H9 (cell line): Measurements from ENCODE around the gene SULT2A1. TPM values are rescaled to one million over a fixed set of nuclear protein-coding genes. Genes with fewer than 3 reads are reported as not detected.

Experiments
- DNase-seq: peaks from one replicate; pipeline ENCODE4 v3.0.0-alpha.2; 2017
- H2AFZ ChIP-seq: one replicate; pipeline ENCODE4 v1.6.1; 2013; ENCODE audit warnings: mild to moderate bottlenecking, low read length, control low read depth, moderate library complexity
- H2AK5ac ChIP-seq: 2 replicates; pipeline ENCODE4 v1.6.1; 2013; ENCODE audit warnings: low read length, control low read depth, mixed read lengths; ENCODE audit not compliant: insufficient read length
- H2BK120ac ChIP-seq: one replicate; pipeline ENCODE4 v1.6.1; 2013; ENCODE audit warnings: low read depth, mild to moderate bottlenecking, low read length, control low read depth, inconsistent platforms; ENCODE audit not compliant: poor library complexity, severe bottlenecking
- H2BK12ac ChIP-seq: 2 replicates; pipeline ENCODE4 v1.6.1; 2013; ENCODE audit warnings: low read length, control low read depth, mixed read lengths, low read depth; ENCODE audit not compliant: insufficient read length
- H2BK15ac ChIP-seq: 2 replicates; pipeline ENCODE4 v1.6.1; 2013; ENCODE audit warnings: low read depth, low read length, control low read depth
- H2BK20ac ChIP-seq: one replicate; pipeline ENCODE4 v1.6.1; 2013; ENCODE audit warnings: low read depth, mild to moderate bottlenecking, low read length, control low read depth, inconsistent platforms; ENCODE audit not compliant: poor library complexity, severe bottlenecking
- H2BK5ac ChIP-seq: 2 replicates; pipeline ENCODE4 v1.6.1; 2013; ENCODE audit warnings: low read length, control low read depth, mixed read lengths; ENCODE audit not compliant: insufficient read length
- H3K14ac ChIP-seq: 2 replicates; pipeline ENCODE4 v1.6.1; 2013; ENCODE audit warnings: low read length, control low read depth; ENCODE audit not compliant: insufficient read depth
- H3K18ac ChIP-seq: 2 replicates; pipeline ENCODE4 v1.6.1; 2013; ENCODE audit warnings: low read depth, mild to moderate bottlenecking, mixed read lengths, low read length, control low read depth; ENCODE audit not compliant: insufficient read length
- H3K23ac ChIP-seq: 2 replicates; pipeline ENCODE4 v1.6.1; 2013; ENCODE audit warnings: low read length, control low read depth, mixed read lengths, low read depth; ENCODE audit not compliant: insufficient read length
- H3K23me2 ChIP-seq: 2 replicates; pipeline ENCODE4 v1.6.1; 2013; ENCODE audit warnings: low read depth, mild to moderate bottlenecking, mixed read lengths, low read length, control low read depth; ENCODE audit not compliant: insufficient read length, poor library complexity, severe bottlenecking
- H3K27ac ChIP-seq: 2 replicates; pipeline ENCODE4 v1.5.1; 2013; ENCODE audit warnings: low read length, control low read depth, mixed read lengths, low read depth; ENCODE audit not compliant: insufficient read length
- H3K27me3 ChIP-seq: 2 replicates; pipeline ENCODE4 v1.6.1; 2013; ENCODE audit warnings: low read length, control low read depth, inconsistent platforms; ENCODE audit not compliant: insufficient read depth
- H3K4ac ChIP-seq: 2 replicates; pipeline ENCODE4 v1.6.1; 2013; ENCODE audit warnings: low read depth, mild to moderate bottlenecking, control low read depth, inconsistent platforms, low read length, moderate library complexity
- H3K4me1 ChIP-seq: 2 replicates; pipeline ENCODE4 v1.6.1; 2013; ENCODE audit warnings: low read length, control low read depth, inconsistent platforms; ENCODE audit not compliant: insufficient read depth
- H3K4me2 ChIP-seq: 2 replicates; pipeline ENCODE4 v1.6.1; 2013; ENCODE audit warnings: low read length, control low read depth, mixed read lengths; ENCODE audit not compliant: insufficient read length, insufficient read depth
- H3K56ac ChIP-seq: 2 replicates; pipeline ENCODE4 v1.6.1; 2013; ENCODE audit warnings: low read depth, mild to moderate bottlenecking, mixed read lengths, low read length, control low read depth; ENCODE audit not compliant: insufficient read length
- H3K79me1 ChIP-seq: 2 replicates; pipeline ENCODE4 v1.6.1; 2013; ENCODE audit warnings: low read depth, mild to moderate bottlenecking, moderate library complexity, low read length, control low read depth, inconsistent platforms; ENCODE audit not compliant: insufficient read depth, poor library complexity, severe bottlenecking
- H3K79me2 ChIP-seq: 2 replicates; pipeline ENCODE4 v1.6.1; 2013; ENCODE audit warnings: low read length, control low read depth, inconsistent platforms; ENCODE audit not compliant: insufficient read depth
- H3K9ac ChIP-seq: 2 replicates; pipeline ENCODE4 v1.6.1; 2013; ENCODE audit warnings: low read length, control low read depth, mixed read lengths; ENCODE audit not compliant: insufficient read length; ENCODE audit errors: extremely low read depth
- H3K9me3 ChIP-seq: one replicate; pipeline ENCODE4 v1.6.1; 2013; ENCODE audit warnings: low read depth, low read length, inconsistent platforms; ENCODE audit not compliant: control insufficient read depth
- H3T11ph ChIP-seq: one replicate; pipeline ENCODE4 v1.6.1; 2013; ENCODE audit warnings: mild to moderate bottlenecking, low read length, control low read depth, inconsistent platforms
- H4K20me1 ChIP-seq: one replicate; pipeline ENCODE4 v1.6.1; 2013; ENCODE audit not compliant: control insufficient read depth, insufficient read length, insufficient read depth
- H4K5ac ChIP-seq: 2 replicates; pipeline ENCODE4 v1.6.1; 2013; ENCODE audit warnings: low read depth, mild to moderate bottlenecking, mixed read lengths, low read length, control low read depth; ENCODE audit not compliant: insufficient read length
- H4K8ac ChIP-seq: replicated peaks from 2 replicates; pipeline ENCODE4 v1.6.1; 2013; ENCODE audit warnings: low read length, control low read depth, mixed read lengths, low read depth; ENCODE audit not compliant: insufficient read length
- H4K91ac ChIP-seq: 2 replicates; pipeline ENCODE4 v1.6.1; 2013; ENCODE audit warnings: low read depth, mild to moderate bottlenecking, moderate library complexity, mixed read lengths, low read length, control low read depth; ENCODE audit not compliant: insufficient read length
- H3K27ac Mint-ChIP-seq, 3 experiments: 2 replicates in 2 of 3; 3 replicates in 1 of 3; pipeline ENCODE4 v1.8.0; 2020 to 2021; ENCODE audit warnings: mixed read lengths in 3 of 3, mild to moderate bottlenecking in 1 of 3, moderate library complexity in 1 of 3
- H3K27me3 Mint-ChIP-seq: 2 replicates; pipeline ENCODE4 v1.8.0; 2021; ENCODE audit warnings: low read depth, mild to moderate bottlenecking, moderate library complexity, mixed read lengths
- H3K36me3 Mint-ChIP-seq, 3 experiments: 2 replicates in 2 of 3; 3 replicates in 1 of 3; pipeline ENCODE4 v1.8.0; 2020 to 2021; ENCODE audit warnings: low read depth in 3 of 3, mixed read lengths in 3 of 3; ENCODE audit not compliant: insufficient read depth in 1 of 3
- H3K4me1 Mint-ChIP-seq, 2 experiments: 2 replicates each; pipeline ENCODE4 v1.8.0; 2020; ENCODE audit warnings: mixed read lengths in 2 of 2
- H3K4me3 Mint-ChIP-seq, 2 experiments: 2 replicates in 1 of 2; 3 replicates in 1 of 2; pipeline ENCODE4 v1.8.0; 2020 to 2021; ENCODE audit warnings: mild to moderate bottlenecking in 2 of 2, mixed read lengths in 2 of 2, moderate library complexity in 1 of 2
- H3K9me3 Mint-ChIP-seq, 2 experiments: 2 replicates in 1 of 2; 3 replicates in 1 of 2; pipeline ENCODE4 v1.8.0; 2020; ENCODE audit warnings: mild to moderate bottlenecking in 2 of 2, mixed read lengths in 2 of 2, moderate library complexity in 1 of 2
- CTCF ChIP-seq: fragments of 200-600 bp; sonication (generic); conservative IDR thresholded peaks from 3 replicates; pipeline ENCODE4 v1.8.0; 2021; ENCODE audit warnings: antibody characterized with exemption, mild to moderate bottlenecking
- WGBS: extraction: QIAGEN DNeasy Blood & Tissue Kit; methylation state at CpG from one replicate; pipeline ENCODE4 v1.1.7; 2013; ENCODE audit warnings: missing lambda C conversion rate, low lambda C conversion rate, mixed read lengths; ENCODE audit not compliant: insufficient read length; ENCODE audit errors: extremely low coverage; 5-methylcytosine and 5-hydroxymethylcytosine counted together
- total RNA-seq: library from RNA; stranded (reverse); gene quantifications from 2 replicates; pipeline ENCODE4 v1.2.1, GENCODE V29; 2021

The SULT2A1 gene
- total RNA-seq, 1 experiment from 2014 or later: not detected

GRCh38 chr19:47865166-47865565, 20.9 kb downstream of the SULT2A1 start:
- no peak overlapping the region for H4K91ac ChIP-seq
- H4K8ac ChIP-seq: no peak overlapping the region
- H3K14ac ChIP-seq: no peak overlapping the region
- H3K36me3 Mint-ChIP-seq: peaks cover 0 to 3% (median 0%) of the 10 kb centered on the region in 3 experiments; a peak in 1 of 7 replicates
- H3K79me1 ChIP-seq: no peaks in the 10 kb centered on the region
- H2BK5ac ChIP-seq: no peak overlapping the region
- H2AK5ac ChIP-seq: no peak overlapping the region
- H3K4ac ChIP-seq: no peak overlapping the region
- H3K4me1 Mint-ChIP-seq: peaks cover 18 to 25% of the 10 kb centered on the region in 2 experiments
- no peaks in the 10 kb centered on the region; a peak in 1 of 5 replicates for H3K9me3 Mint-ChIP-seq
- no peak overlapping the region for H2BK20ac ChIP-seq
- no peak overlapping the region for H3T11ph ChIP-seq
- no peaks in the 10 kb centered on the region for H3K27me3 ChIP-seq
- no peak overlapping the region for H3K9ac ChIP-seq
- no peak overlapping the region for H3K56ac ChIP-seq
- no peaks in the 10 kb centered on the region for H3K9me3 ChIP-seq
- H3K4me2 ChIP-seq: no peak overlapping the region
- WGBS: no CpG with 5 or more reads among the region's 10 CpGs
- no peak overlapping the region for H2BK15ac ChIP-seq
- H2AFZ ChIP-seq: no peak overlapping the region
- no peaks in the 10 kb centered on the region for H3K79me2 ChIP-seq
- no peak for DNase-seq
- no peak overlapping the region for H2BK12ac ChIP-seq
- TF ChIP-seq CTCF: no peak
- no peak overlapping the region for H3K27ac ChIP-seq
- H3K18ac ChIP-seq: no peak overlapping the region
- H2BK120ac ChIP-seq: no peak overlapping the region
- peak overlapping the region in 1 of 2 experiments; percentile 53; a peak in 1 of 5 replicates for H3K4me3 Mint-ChIP-seq
- no peak overlapping the region for H4K5ac ChIP-seq
- H3K27ac Mint-ChIP-seq: peak overlapping the region; percentile 80 to 92 (median 85); a peak in 6 of 7 replicates
- no peaks in the 10 kb centered on the region for H3K27me3 Mint-ChIP-seq
- H3K23ac ChIP-seq: no peak overlapping the region
- H3K23me2 ChIP-seq: no peaks in the 10 kb centered on the region
- no peaks in the 10 kb centered on the region for H3K4me1 ChIP-seq
- no peaks in the 10 kb centered on the region for H4K20me1 ChIP-seq
